ENCODE data around the gene RNGTT. TPM values are rescaled to one million over a fixed set of nuclear protein-coding genes. Genes with fewer than 3 reads are reported as not detected.

Gene RNGTT
- total RNA-seq, 2 experiments from 2014 or later, result 11.6 to 12.4 TPM

- H3K4me1 ChIP-seq (ENCODE audit: insufficient read depth, low read length), result no peaks in the 10 kb centered on the region
- H3K9me3 ChIP-seq (ENCODE audit: control insufficient read depth in 1 of 2, insufficient read depth in 1 of 2, low read length in 2 of 2), result no peaks in the 10 kb centered on the region
- no peak overlapping the region for H3K27ac Mint-ChIP-seq
- TF ChIP-seq CTCF (IDR thresholded peaks at IDR 0.05), result no peak
- H3K36me3 ChIP-seq (ENCODE audit: insufficient read depth, low read length), result peaks cover 3% of the 10 kb centered on the region
- intact Hi-C loops (cut with DNase I, micrococcal nuclease), result no loop called here
- no peaks in the 10 kb centered on the region for H3K4me1 Mint-ChIP-seq (ENCODE audit: low read depth)
- no peak overlapping the region for H3K4me3 Mint-ChIP-seq
- CTCF ChIA-PET, result interaction anchor here (1.2 kb wide), 1 partner anchor 24 kb away, joined by 3 read pairs; no protein-coding TSS in a partner anchor
- POLR2A ChIA-PET, result no interaction called here
- no peak for ATAC-seq (ENCODE audit: poor library complexity)
- no peaks in the 10 kb centered on the region for H3K27me3 ChIP-seq (ENCODE audit: control insufficient read depth in 1 of 2, insufficient read depth in 2 of 2, low read length in 2 of 2)
- peaks cover 3% of the 10 kb centered on the region for H3K9me3 Mint-ChIP-seq
- H3K4me3 ChIP-seq (ENCODE audit: low read length), result no peak overlapping the region
- H3K27me3 Mint-ChIP-seq, result no peaks in the 10 kb centered on the region
- peaks cover 17% of the 10 kb centered on the region for H3K36me3 Mint-ChIP-seq (ENCODE audit: low read depth)
- DNase-seq, result no peak
- no peak overlapping the region for H3K27ac ChIP-seq (ENCODE audit: low read depth in 1 of 2, low read length in 2 of 2)
These were observed 251.0 kb downstream of the RNGTT start for GRCh38 chr6:88712243-88712936.

- H3K36me3 ChIP-seq (ENCODE audit: insufficient read depth, low read length), result no peaks in the 10 kb centered on the region
- H3K4me3 ChIP-seq (ENCODE audit: low read length), result no peak overlapping the region
- no peaks in the 10 kb centered on the region for H3K27me3 ChIP-seq (ENCODE audit: control insufficient read depth in 1 of 2, insufficient read depth in 2 of 2, low read length in 2 of 2)
- no peaks in the 10 kb centered on the region for H3K4me1 Mint-ChIP-seq (ENCODE audit: low read depth)
- no peak for TF ChIP-seq CTCF (IDR thresholded peaks at IDR 0.05)
- H3K4me3 Mint-ChIP-seq, result no peak overlapping the region
- no peak for DNase-seq
- peaks cover 6% of the 10 kb centered on the region for H3K36me3 Mint-ChIP-seq (ENCODE audit: low read depth)
- no peak overlapping the region for H3K27ac Mint-ChIP-seq
- ChIA-PET POLR2A (no interaction called here), CTCF (no interaction called here)
- no peaks in the 10 kb centered on the region for H3K4me1 ChIP-seq (ENCODE audit: insufficient read depth, low read length)
- no peaks in the 10 kb centered on the region for H3K27me3 Mint-ChIP-seq
- H3K9me3 ChIP-seq (ENCODE audit: control insufficient read depth in 1 of 2, insufficient read depth in 1 of 2, low read length in 2 of 2), result no peaks in the 10 kb centered on the region
- no peak for ATAC-seq (ENCODE audit: poor library complexity)
- intact Hi-C loops (cut with DNase I, micrococcal nuclease), result no loop called here
- H3K9me3 Mint-ChIP-seq, result no peaks in the 10 kb centered on the region
- H3K27ac ChIP-seq (ENCODE audit: low read depth in 1 of 2, low read length in 2 of 2), result no peak overlapping the region
These were observed 253.6 kb downstream of the RNGTT start for GRCh38 chr6:88709819-88710246.

GRCh38 chr6:88708197-88708744 is 255.1 kb downstream of the RNGTT start:
- H3K36me3 Mint-ChIP-seq (ENCODE audit: low read depth), result peaks cover 8% of the 10 kb centered on the region
- no peak overlapping the region for H3K4me3 ChIP-seq (ENCODE audit: low read length)
- H3K27ac Mint-ChIP-seq, result no peak overlapping the region
- H3K4me1 Mint-ChIP-seq (ENCODE audit: low read depth), result no peaks in the 10 kb centered on the region
- H3K4me3 Mint-ChIP-seq, result no peak overlapping the region
- no peak overlapping the region for H3K27ac ChIP-seq (ENCODE audit: low read depth in 1 of 2, low read length in 2 of 2)
- no peaks in the 10 kb centered on the region for H3K9me3 ChIP-seq (ENCODE audit: control insufficient read depth in 1 of 2, insufficient read depth in 1 of 2, low read length in 2 of 2)
- H3K27me3 Mint-ChIP-seq, result no peaks in the 10 kb centered on the region
- no peaks in the 10 kb centered on the region for H3K4me1 ChIP-seq (ENCODE audit: insufficient read depth, low read length)
- ATAC-seq (ENCODE audit: poor library complexity), result no peak
- ChIA-PET CTCF (no interaction called here), POLR2A (no interaction called here)
- H3K9me3 Mint-ChIP-seq, result no peaks in the 10 kb centered on the region
- TF ChIP-seq CTCF (IDR thresholded peaks at IDR 0.05), result no peak
- no peak for DNase-seq
- no peaks in the 10 kb centered on the region for H3K36me3 ChIP-seq (ENCODE audit: insufficient read depth, low read length)
- no peaks in the 10 kb centered on the region for H3K27me3 ChIP-seq (ENCODE audit: control insufficient read depth in 1 of 2, insufficient read depth in 2 of 2, low read length in 2 of 2)
- intact Hi-C loops (cut with DNase I, micrococcal nuclease), result no loop called here

Measured in CD4-positive, alpha-beta T cell (primary cell).